Smooth muscle cell (in vitro differentiated cells): ENCODE results near the gene ZC3H14. TPM values are rescaled to one million over a fixed set of nuclear protein-coding genes. Genes with fewer than 3 reads are reported as not detected.

Experiments used
- DNase-seq: peaks from one replicate; lab custom pipeline; 2025; ENCODE audit not compliant: unreplicated experiment; lab: John Stamatoyannopoulos, UW
- H2AFZ ChIP-seq: fragments of 200-600 bp; sonication (generic); 2 replicates; pipeline ENCODE4 v1.6.0; 2016; ENCODE audit warnings: antibody characterized with exemption, low read depth, mild to moderate bottlenecking
- H3F3A ChIP-seq: fragments of 200-600 bp; sonication (generic); 2 replicates; pipeline ENCODE4 v1.6.0; 2017; ENCODE audit warnings: antibody characterized with exemption, low read depth
- H3K27ac ChIP-seq: fragments of 200-600 bp; sonication (generic); 2 replicates; pipeline ENCODE4 v1.5.1; 2016; ENCODE audit warnings: low read depth, mild to moderate bottlenecking
- H3K27me3 ChIP-seq: fragments of 200-600 bp; sonication (generic); 2 replicates; pipeline ENCODE4 v1.6.1; 2016; ENCODE audit warnings: low read depth, mild to moderate bottlenecking
- H3K36me3 ChIP-seq: fragments of 200-600 bp; sonication (generic); 2 replicates; pipeline ENCODE4 v1.5.1; 2016; ENCODE audit warnings: low read depth
- H3K4me1 ChIP-seq: fragments of 200-600 bp; sonication (generic); 2 replicates; pipeline ENCODE4 v1.5.1; 2016; ENCODE audit warnings: low read depth
- H3K4me2 ChIP-seq: fragments of 200-600 bp; sonication (generic); 2 replicates; pipeline ENCODE4 v1.6.0; 2016; ENCODE audit warnings: mild to moderate bottlenecking
- H3K4me3 ChIP-seq: fragments of 200-600 bp; sonication (generic); 2 replicates; pipeline ENCODE4 v1.5.1; 2016; ENCODE audit warnings: mild to moderate bottlenecking
- H3K79me2 ChIP-seq: fragments of 200-600 bp; sonication (generic); 2 replicates; pipeline ENCODE4 v1.6.0; 2016; ENCODE audit warnings: low read depth, mild to moderate bottlenecking
- H3K9ac ChIP-seq: fragments of 200-600 bp; sonication (generic); 2 replicates; pipeline ENCODE4 v1.6.0; 2016; ENCODE audit warnings: low read depth
- H3K9me3 ChIP-seq: fragments of 200-600 bp; sonication (generic); replicated peaks from 2 replicates; pipeline ENCODE4 v1.5.1; 2016; ENCODE audit warnings: low read depth
- H4K20me1 ChIP-seq: fragments of 200-600 bp; sonication (generic); 2 replicates; pipeline ENCODE4 v1.6.0; 2016; ENCODE audit warnings: low read depth
- CTCF ChIP-seq: fragments of 200-600 bp; sonication (generic); IDR thresholded peaks from 2 replicates; pipeline ENCODE4 v1.5.1; 2017; ENCODE audit warnings: borderline replicate concordance, mild to moderate bottlenecking, antibody characterized with exemption; ENCODE audit not compliant: insufficient read depth, poor library complexity, severe bottlenecking
- WGBS: methylation state at CpG from one replicate; pipeline ENCODE4 v1.1.7; 2016; ENCODE audit warnings: low lambda C conversion rate; 5-methylcytosine and 5-hydroxymethylcytosine counted together
- polyA plus RNA-seq: library from polyadenylated mRNA; unstranded; fragments of >200 nt; fragmentation: Nextera tagmentation; extraction: Ambion mirVana; gene quantifications from 2 replicates; pipeline ENCODE4 v1.2.1, GENCODE V29; 2016
- total RNA-seq: library from RNA; depleted of rRNA; stranded (reverse); fragments of >200 nt; gene quantifications from 2 replicates; pipeline ENCODE4 v1.2.3, GENCODE V29; 2014

The ZC3H14 gene
- total and polyA plus RNA-seq, 2 experiments from 2014 or later, result 43.0 to 59.1 TPM

- no peak overlapping the region for H3K27ac ChIP-seq
- no peak for TF ChIP-seq CTCF
- H2AFZ ChIP-seq, result no peak overlapping the region
- H3K4me2 ChIP-seq, result no peak overlapping the region
- H3K9ac ChIP-seq, result no peak overlapping the region
- 94% methylated on average over 3 of the region's 3 CpGs for WGBS
- no peaks in the 10 kb centered on the region for H3K27me3 ChIP-seq
- H3F3A ChIP-seq, result peaks cover 16% of the 10 kb centered on the region
- no peaks in the 10 kb centered on the region for H3K79me2 ChIP-seq
- DNase-seq, result no peak
- H4K20me1 ChIP-seq, result no peaks in the 10 kb centered on the region
- H3K9me3 ChIP-seq, result no peaks in the 10 kb centered on the region
- no peak overlapping the region for H3K4me3 ChIP-seq
- no peaks in the 10 kb centered on the region for H3K4me1 ChIP-seq
- H3K36me3 ChIP-seq, result no peaks in the 10 kb centered on the region
These were observed 62.8 kb downstream of the ZC3H14 start for GRCh38 chr14:88625671-88626070.

GRCh38 chr14:88628033-88628432 lies 65.2 kb downstream of the ZC3H14 start:
- no peak overlapping the region for H3K27ac ChIP-seq
- peaks cover 3% of the 10 kb centered on the region for H3F3A ChIP-seq
- TF ChIP-seq CTCF, result no peak
- no peaks in the 10 kb centered on the region for H3K4me1 ChIP-seq
- no peak for DNase-seq
- H3K9me3 ChIP-seq, result no peaks in the 10 kb centered on the region
- H4K20me1 ChIP-seq, result no peaks in the 10 kb centered on the region
- H3K79me2 ChIP-seq, result no peaks in the 10 kb centered on the region
- H3K27me3 ChIP-seq, result no peaks in the 10 kb centered on the region
- H3K9ac ChIP-seq, result no peak overlapping the region
- no peak overlapping the region for H3K4me2 ChIP-seq
- H3K4me3 ChIP-seq, result no peak overlapping the region
- no peaks in the 10 kb centered on the region for H3K36me3 ChIP-seq
- H2AFZ ChIP-seq, result no peak overlapping the region

- H2AFZ ChIP-seq, result no peak overlapping the region
- H3K27me3 ChIP-seq, result no peaks in the 10 kb centered on the region
- H3K4me3 ChIP-seq, result no peak overlapping the region
- peaks cover 3% of the 10 kb centered on the region for H3F3A ChIP-seq
- H3K4me1 ChIP-seq, result no peaks in the 10 kb centered on the region
- H3K9ac ChIP-seq, result no peak overlapping the region
- no peak for TF ChIP-seq CTCF
- no peaks in the 10 kb centered on the region for H3K79me2 ChIP-seq
- no peaks in the 10 kb centered on the region for H3K9me3 ChIP-seq
- DNase-seq, result no peak
- H3K4me2 ChIP-seq, result no peak overlapping the region
- no peak overlapping the region for H3K27ac ChIP-seq
- no peaks in the 10 kb centered on the region for H4K20me1 ChIP-seq
- no peaks in the 10 kb centered on the region for H3K36me3 ChIP-seq
These were observed 65.6 kb downstream of the ZC3H14 start for GRCh38 chr14:88628462-88628861.

GRCh38 chr14:88630565-88630964 lies 67.7 kb downstream of the ZC3H14 start:
- no peaks in the 10 kb centered on the region for H3K4me1 ChIP-seq
- H3K79me2 ChIP-seq, result no peaks in the 10 kb centered on the region
- 7% methylated on average over 6 of the region's 6 CpGs for WGBS
- DNase-seq, result no peak
- no peaks in the 10 kb centered on the region for H3K27me3 ChIP-seq
- H2AFZ ChIP-seq, result no peak overlapping the region
- peak overlapping the region; percentile 94 for H3K27ac ChIP-seq
- H3K4me2 ChIP-seq, result no peak overlapping the region
- TF ChIP-seq CTCF, result no peak
- no peaks in the 10 kb centered on the region for H4K20me1 ChIP-seq
- peak overlapping the region; percentile 70 for H3K9ac ChIP-seq
- H3K4me3 ChIP-seq, result no peak overlapping the region
- no peaks in the 10 kb centered on the region for H3K9me3 ChIP-seq
- H3F3A ChIP-seq, result peaks cover 3% of the 10 kb centered on the region
- no peaks in the 10 kb centered on the region for H3K36me3 ChIP-seq
